ENCODE results near the gene ZNF407.
A peak's percentile ranks its signal among the peaks of the same experiment; 100 is the strongest.
"Not testable (repeated sequence)": the region's sequence is repeated elsewhere in the genome, so short reads cannot be mapped to it uniquely, and the experiment has no call there.

ZNF407 gene

DNA sequence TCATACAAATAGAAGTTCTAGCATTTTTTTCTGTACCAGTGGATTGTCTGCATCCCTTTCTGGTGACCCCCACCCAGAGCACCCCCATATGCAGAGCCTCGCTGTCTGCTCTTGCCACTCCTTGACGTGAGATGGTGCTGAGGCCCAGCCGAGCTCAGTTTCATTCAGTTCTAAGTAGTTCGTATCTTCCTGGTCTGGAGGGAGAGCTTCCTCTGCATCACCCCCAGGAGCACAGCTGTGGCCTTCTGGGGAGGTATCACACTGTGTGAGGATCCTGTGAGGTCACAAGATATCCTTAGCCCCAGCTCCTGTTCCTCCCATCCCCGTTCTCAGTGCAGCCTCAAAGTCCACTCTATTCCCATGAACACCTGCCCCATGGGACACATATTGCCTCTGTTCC is 478.6 kb downstream of the ZNF407 start:
- TF ChIP-seq, protein P1, sequence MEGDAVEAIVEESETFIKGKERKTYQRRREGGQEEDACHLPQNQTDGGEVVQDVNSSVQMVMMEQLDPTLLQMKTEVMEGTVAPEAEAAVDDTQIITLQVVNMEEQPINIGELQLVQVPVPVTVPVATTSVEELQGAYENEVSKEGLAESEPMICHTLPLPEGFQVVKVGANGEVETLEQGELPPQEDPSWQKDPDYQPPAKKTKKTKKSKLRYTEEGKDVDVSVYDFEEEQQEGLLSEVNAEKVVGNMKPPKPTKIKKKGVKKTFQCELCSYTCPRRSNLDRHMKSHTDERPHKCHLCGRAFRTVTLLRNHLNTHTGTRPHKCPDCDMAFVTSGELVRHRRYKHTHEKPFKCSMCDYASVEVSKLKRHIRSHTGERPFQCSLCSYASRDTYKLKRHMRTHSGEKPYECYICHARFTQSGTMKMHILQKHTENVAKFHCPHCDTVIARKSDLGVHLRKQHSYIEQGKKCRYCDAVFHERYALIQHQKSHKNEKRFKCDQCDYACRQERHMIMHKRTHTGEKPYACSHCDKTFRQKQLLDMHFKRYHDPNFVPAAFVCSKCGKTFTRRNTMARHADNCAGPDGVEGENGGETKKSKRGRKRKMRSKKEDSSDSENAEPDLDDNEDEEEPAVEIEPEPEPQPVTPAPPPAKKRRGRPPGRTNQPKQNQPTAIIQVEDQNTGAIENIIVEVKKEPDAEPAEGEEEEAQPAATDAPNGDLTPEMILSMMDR (IDR thresholded peaks at IDR 0.05): no peak
- DNase-seq (ENCODE audit: low spot score): no peak
- no peak overlapping the region for H3K4me3 ChIP-seq
- no peak overlapping the region for H3K27ac ChIP-seq

DNA sequence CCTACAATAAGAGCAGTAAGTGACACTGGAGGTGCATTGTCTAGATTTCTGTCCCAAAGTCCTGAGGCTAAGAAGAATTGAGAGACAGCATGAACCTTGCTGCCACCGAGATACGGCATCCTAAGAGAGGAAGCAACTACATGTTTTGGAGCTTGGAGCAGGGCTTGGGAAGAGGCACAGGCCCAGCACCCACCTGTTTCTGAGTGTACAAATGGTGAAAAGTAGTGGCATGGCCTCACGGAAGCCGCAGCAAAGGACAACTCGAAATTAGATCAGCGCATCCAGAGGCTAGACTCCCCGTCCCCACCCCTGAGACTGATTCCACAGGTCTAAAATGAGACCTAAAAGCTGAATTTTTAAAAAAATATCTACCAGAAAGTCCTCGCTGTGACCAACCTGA is 483.8 kb downstream of the ZNF407 start:
- peak; percentile 24 for DNase-seq (ENCODE audit: low spot score)
- Histone ChIP-seq H3K27ac (no peak overlapping the region), H3K4me3 (no peak overlapping the region)
- TF ChIP-seq, protein P1 (IDR thresholded peaks at IDR 0.05): no peak

DNA sequence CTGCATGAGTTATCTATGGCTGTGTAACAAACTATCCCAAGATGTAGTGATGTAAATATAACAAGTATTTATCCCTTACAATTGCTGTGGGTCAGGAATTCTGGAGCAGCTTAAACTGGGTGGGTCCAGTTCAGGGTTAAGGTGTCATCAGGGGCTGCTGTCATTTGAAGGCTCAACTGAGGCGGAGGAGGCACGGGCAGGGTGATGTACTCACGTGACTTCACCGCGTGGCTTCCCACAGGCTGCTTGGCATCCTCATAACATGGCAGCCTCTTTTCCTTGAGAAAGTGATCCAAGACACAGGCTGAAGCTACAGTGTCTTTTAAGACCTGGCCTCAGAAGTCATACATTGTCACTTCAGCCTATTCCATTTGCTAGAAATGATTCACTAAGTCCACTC is 485.5 kb downstream of the ZNF407 start:
- TF ChIP-seq, protein P1 (IDR thresholded peaks at IDR 0.05): no peak
- DNase-seq (ENCODE audit: low spot score): peak; percentile 38
- Histone ChIP-seq H3K4me3 (no peak overlapping the region), H3K27ac (no peak overlapping the region)

DNA sequence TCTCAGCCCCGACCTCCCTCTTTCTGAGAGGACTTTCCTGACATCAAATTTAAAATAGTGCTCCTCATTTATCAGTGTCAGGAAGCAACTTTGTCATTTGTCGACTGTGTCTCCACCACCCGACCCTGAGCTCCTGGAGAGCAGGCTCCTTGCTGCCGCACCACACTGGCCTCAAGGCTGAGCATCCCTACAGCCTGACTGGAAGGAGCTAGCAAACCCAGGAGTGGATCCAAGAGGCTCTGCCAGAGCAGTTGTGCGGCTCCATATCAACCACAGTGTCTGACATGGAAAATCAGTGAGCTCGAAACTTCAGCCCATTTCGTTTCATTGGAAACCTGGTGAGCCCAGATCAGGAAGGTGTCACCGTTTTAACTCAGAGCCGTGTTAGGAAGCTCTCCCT is 486.1 kb downstream of the ZNF407 start:
- Histone ChIP-seq H3K27ac (no peak overlapping the region), H3K4me3 (no peak overlapping the region)
- DNase-seq (ENCODE audit: low spot score): peak; percentile 28
- TF ChIP-seq, protein P1 (IDR thresholded peaks at IDR 0.05): no peak

DNA sequence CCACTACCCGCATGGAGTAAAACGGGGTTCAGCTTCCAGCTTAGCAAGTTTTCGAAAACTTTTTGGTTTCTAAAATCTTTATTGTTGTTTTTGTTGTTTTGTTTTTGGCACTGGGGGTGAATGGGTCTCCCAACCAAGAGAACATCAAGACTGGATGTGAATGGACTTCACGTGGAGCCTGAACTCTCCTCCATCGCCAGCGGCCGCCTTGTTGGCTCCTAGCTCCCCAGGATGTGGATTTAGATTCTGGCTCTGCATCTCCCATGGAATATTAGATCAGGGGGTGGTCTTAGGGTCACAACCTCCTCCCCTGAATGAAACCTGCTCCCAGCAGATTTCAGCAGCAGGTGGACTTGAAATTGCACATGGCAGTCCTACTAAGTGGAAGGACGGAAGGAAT is 488.0 kb downstream of the ZNF407 start:
- H3K27ac ChIP-seq; DNase-seq (ENCODE audit: low spot score); H3K4me3 ChIP-seq: not testable (repeated sequence)

DNA sequence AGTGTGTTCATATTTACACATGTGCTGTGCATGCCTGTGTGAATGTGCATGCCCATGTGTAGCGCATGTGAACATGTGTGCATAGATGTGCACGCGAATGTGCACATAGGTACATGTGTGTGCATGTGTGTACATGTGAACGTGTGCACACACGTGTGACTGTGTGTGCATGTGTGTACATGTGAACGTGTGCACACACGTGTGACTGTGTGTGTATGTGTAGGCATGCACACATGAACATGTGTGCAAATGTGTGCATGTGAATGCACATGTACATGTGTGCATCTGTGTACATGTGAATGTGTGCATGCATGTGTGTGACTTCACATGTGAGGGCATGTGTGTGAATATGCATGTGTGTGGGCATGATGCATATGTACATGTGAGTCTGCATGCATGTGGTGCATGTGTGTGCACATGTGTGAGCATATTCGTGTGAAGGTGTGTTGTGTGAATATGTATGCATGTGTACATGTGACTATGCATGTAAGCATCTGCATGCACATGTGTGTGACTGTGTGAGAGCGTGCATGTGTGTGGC is 488.9 kb downstream of the ZNF407 start:
- Histone ChIP-seq H3K4me3 (no peak overlapping the region), H3K27ac (no peak overlapping the region)
- TF ChIP-seq, protein P1 (IDR thresholded peaks at IDR 0.05): no peak
- DNase-seq (ENCODE audit: low spot score): no peak

DNA sequence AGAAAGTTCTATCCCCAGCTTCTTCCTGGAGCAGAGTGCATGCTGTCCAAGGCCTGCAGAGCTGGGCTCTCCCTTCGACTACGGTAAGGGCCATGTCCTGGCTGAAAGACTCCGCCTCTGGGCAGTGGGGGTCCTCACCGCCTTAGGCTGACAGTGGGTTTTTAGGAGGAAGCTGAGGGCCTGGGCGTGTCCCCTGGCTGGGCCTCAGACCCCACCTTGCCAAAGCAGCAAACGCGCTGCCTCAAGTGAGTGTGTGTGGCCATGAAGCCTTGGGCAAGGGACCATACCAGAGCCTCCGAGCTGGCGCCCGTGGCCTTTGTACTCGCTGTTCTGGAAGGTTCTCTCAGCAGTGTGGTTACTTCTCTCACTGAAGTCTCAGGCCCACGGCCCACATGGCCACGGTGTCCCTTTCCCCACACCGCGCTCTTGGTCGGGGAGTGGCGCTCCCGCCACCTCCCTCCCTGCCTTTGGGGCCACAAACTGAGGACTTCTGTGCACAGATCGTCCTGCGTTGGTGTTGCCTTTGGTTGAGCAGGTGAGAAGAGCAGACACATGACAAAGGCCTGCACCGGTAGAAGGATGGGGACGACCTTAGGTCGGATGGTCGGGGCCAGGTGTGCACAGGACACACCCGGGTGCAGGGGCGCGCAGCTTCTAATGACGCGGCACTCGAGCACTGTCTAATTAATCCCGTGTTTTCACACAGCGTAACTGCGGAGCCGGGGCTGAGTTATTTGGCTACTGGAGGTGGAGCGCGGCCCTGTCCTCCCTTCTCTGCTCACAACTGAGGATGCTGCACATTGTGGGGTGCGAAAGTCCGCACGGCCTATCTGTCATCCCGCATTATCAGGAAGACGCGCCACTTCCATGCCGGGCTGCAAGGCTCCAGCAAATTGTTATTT is 489.7 kb downstream of the ZNF407 start:
- TF ChIP-seq, protein P1 (IDR thresholded peaks at IDR 0.05): no peak
- no peak overlapping the region for H3K27ac ChIP-seq
- H3K4me3 ChIP-seq: no peak overlapping the region
- peak; percentile 47 for DNase-seq (ENCODE audit: low spot score)

Data from coronary artery (tissue), 2 donors.